IMR-90 (cell line): ENCODE measurements around the gene VPS35. TPM values are rescaled to one million over a fixed set of nuclear protein-coding genes. Genes with fewer than 3 reads are reported as not detected.

ENCODE experiments used
- ATAC-seq: fragments of 200-7000 bp; cut with Tn5 transposase; 2 replicates; pipeline ENCODE4 v1.9.1; 2020; ENCODE audit warnings: low read depth, mild to moderate bottlenecking, moderate library complexity
- BruUV-seq: library from RNA; stranded (reverse); fragments of 400-500 nt; replicated peaks from 2 replicates; lab custom pipeline; 2021; lab: Mats Ljungman, UMichigan
- CTCF ChIA-PET: fragments of 300-600 bp; formaldehyde crosslinking; extraction: SDS; loops from one replicate; lab custom pipeline; 2021; ENCODE audit warnings: antibody characterized with exemption; lab: Yijun Ruan, JAX
- POLR2A ChIA-PET: fragments of 300-600 bp; sonication (Branson Sonifier 250); formaldehyde crosslinking; loops from one replicate; lab custom pipeline; 2022; ENCODE audit warnings: antibody characterized with exemption; ENCODE audit not compliant: unreplicated experiment; lab: Charles Lee
- DNase-seq: peaks from one replicate; pipeline ENCODE4 v3.0.0; 2013
- H2AFZ ChIP-seq: replicated peaks from 2 replicates; pipeline ENCODE3; 2013; ENCODE audit warnings: low read length, mild to moderate bottlenecking; ENCODE audit not compliant: poor library complexity
- H2AK5ac ChIP-seq: 2 replicates; pipeline ENCODE4 v1.6.1; 2013; ENCODE audit warnings: low read depth, low read length, inconsistent platforms
- H2AK9ac ChIP-seq: replicated peaks from 2 replicates; pipeline ENCODE3; 2013; ENCODE audit warnings: mild to moderate bottlenecking, low read depth, low read length, moderate library complexity; ENCODE audit not compliant: poor library complexity
- H2BK120ac ChIP-seq: 2 replicates; pipeline ENCODE4 v1.6.1; 2013; ENCODE audit warnings: low read depth, low read length, inconsistent platforms
- H2BK15ac ChIP-seq: 3 replicates; pipeline ENCODE4 v1.6.1; 2013; ENCODE audit warnings: low read depth, low read length, inconsistent platforms
- H2BK20ac ChIP-seq: 2 replicates; pipeline ENCODE4 v1.6.1; 2013; ENCODE audit warnings: low read depth, mild to moderate bottlenecking, inconsistent platforms, low read length, moderate library complexity
- H2BK5ac ChIP-seq: 2 replicates; pipeline ENCODE4 v1.6.1; 2013; ENCODE audit warnings: mild to moderate bottlenecking, low read depth, low read length, inconsistent platforms; ENCODE audit not compliant: poor library complexity, severe bottlenecking
- H3K14ac ChIP-seq: replicated peaks from 2 replicates; pipeline ENCODE4 v1.6.1; 2013; ENCODE audit warnings: low read depth, low read length, inconsistent platforms
- H3K18ac ChIP-seq: 2 replicates; pipeline ENCODE4 v1.6.1; 2013; ENCODE audit warnings: low read depth, low read length, control low read depth
- H3K23ac ChIP-seq: 2 replicates; pipeline ENCODE4 v1.6.1; 2013; ENCODE audit warnings: low read depth, low read length, inconsistent platforms
- H3K27ac ChIP-seq: 2 replicates; pipeline ENCODE4 v1.5.1; 2013; ENCODE audit warnings: mild to moderate bottlenecking, control low read depth, low read length; ENCODE audit not compliant: insufficient read depth
- H3K27me3 ChIP-seq: 2 replicates; pipeline ENCODE4 v1.6.1; 2013; ENCODE audit warnings: low read length; ENCODE audit not compliant: control insufficient read depth, insufficient read depth
- H3K36me3 ChIP-seq: 2 replicates; pipeline ENCODE4 v1.6.1; 2013; ENCODE audit warnings: low read length, mixed read lengths; ENCODE audit not compliant: control insufficient read depth, insufficient read depth
- H3K4ac ChIP-seq: 2 replicates; pipeline ENCODE4 v1.6.1; 2013; ENCODE audit warnings: low read depth, low read length, inconsistent platforms
- H3K4me1 ChIP-seq: 2 replicates; pipeline ENCODE4 v1.6.1; 2013; ENCODE audit warnings: low read length, mixed read lengths; ENCODE audit not compliant: control insufficient read depth, insufficient read depth
- H3K4me2 ChIP-seq: 2 replicates; pipeline ENCODE4 v1.6.1; 2013; ENCODE audit warnings: low read depth, mild to moderate bottlenecking, control low read depth, low read length, moderate library complexity
- H3K4me3 ChIP-seq: 2 replicates; pipeline ENCODE4 v1.5.1; 2013; ENCODE audit warnings: low read depth, mild to moderate bottlenecking, control low read depth, low read length, moderate library complexity; ENCODE audit not compliant: insufficient read depth
- H3K56ac ChIP-seq: 2 replicates; pipeline ENCODE4 v1.6.1; 2013; ENCODE audit warnings: low read length, inconsistent platforms; ENCODE audit not compliant: insufficient read depth; ENCODE audit errors: extremely low read depth
- H3K79me1 ChIP-seq, 2 experiments: 2 replicates each; pipeline ENCODE4 v1.6.1; 2013; ENCODE audit warnings: low read length in 2 of 2, inconsistent platforms in 1 of 2, low read depth in 1 of 2
- H3K9ac ChIP-seq: 2 replicates; pipeline ENCODE4 v1.6.1; 2013; ENCODE audit warnings: low read depth, low read length, control low read depth
- H3K9me1 ChIP-seq: 2 replicates; pipeline ENCODE4 v1.6.1; 2013; ENCODE audit warnings: low read length, inconsistent platforms; ENCODE audit not compliant: insufficient read depth
- H3K9me3 ChIP-seq: 2 replicates; pipeline ENCODE4 v1.6.1; 2013; ENCODE audit warnings: low read length; ENCODE audit not compliant: control insufficient read depth, insufficient read depth
- H4K20me1 ChIP-seq: 2 replicates; pipeline ENCODE4 v1.6.1; 2013; ENCODE audit warnings: low read length, inconsistent platforms; ENCODE audit not compliant: insufficient read depth
- H4K5ac ChIP-seq: 2 replicates; pipeline ENCODE4 v1.6.1; 2013; ENCODE audit warnings: mild to moderate bottlenecking, low read depth, low read length, control low read depth
- H4K8ac ChIP-seq, 2 experiments: 2 replicates each; pipeline ENCODE4 v1.6.1; 2013; ENCODE audit warnings: low read depth in 2 of 2, low read length in 2 of 2, control low read depth in 1 of 2, inconsistent platforms in 1 of 2
- H4K91ac ChIP-seq: 2 replicates; pipeline ENCODE4 v1.6.1; 2013; ENCODE audit warnings: low read depth, low read length, inconsistent platforms; ENCODE audit not compliant: insufficient read depth
- CEBPB ChIP-seq: IDR thresholded peaks from 2 replicates; pipeline ENCODE4 v1.6.1; 2012; ENCODE audit warnings: low read depth, low read length, improper control_type of control experiment
- MAFK ChIP-seq: IDR thresholded peaks from 2 replicates; pipeline ENCODE4 v1.6.1; 2012; ENCODE audit warnings: low read depth, low read length, improper control_type of control experiment
- POLR2A ChIP-seq: IDR thresholded peaks from 2 replicates; pipeline ENCODE4 v1.6.1; 2012; ENCODE audit warnings: mild to moderate bottlenecking, low read depth, low read length
- RFX5 ChIP-seq: IDR thresholded peaks from 2 replicates; pipeline ENCODE4 v1.8.0; 2012; ENCODE audit warnings: low read depth, mild to moderate bottlenecking, low read length, moderate library complexity
- SMC3 ChIP-seq: fragments of 150-350 bp; IDR thresholded peaks from 2 replicates; pipeline ENCODE4 v1.6.1; 2016; ENCODE audit warnings: low read depth, mild to moderate bottlenecking, antibody characterized with exemption, low read length, moderate library complexity
- WGBS, 2 experiments: methylation state at CpG; one replicate each; pipeline versions ENCODE4 v1.1.5 to v1.1.7; 2013; ENCODE audit warnings: missing lambda C conversion rate in 2 of 2; ENCODE audit not compliant: insufficient read length in 1 of 2; ENCODE audit errors: extremely low coverage in 2 of 2; 5-methylcytosine and 5-hydroxymethylcytosine counted together
- dilution Hi-C: fragments of 300-500 bp; cut with HindIII; formaldehyde crosslinking; loops from one replicate; pipeline ENCODE4 v1.14.3; 2018; ENCODE audit warnings: low sequenced_read_pairs; ENCODE audit not compliant: unreplicated experiment
- in situ Hi-C: fragments of 300-500 bp; cut with MboI; formaldehyde crosslinking; loops from 3 replicates; pipeline ENCODE4 v1.14.3; 2019; ENCODE audit warnings: low sequenced_read_pairs, inconsistent platforms, mixed read lengths
- intact Hi-C: fragments of 100-400 bp; cut with micrococcal nuclease; formaldehyde crosslinking; loops from 2 replicates; pipeline ENCODE4 v1.10.0; 2022
- polyA plus RNA-seq, 3 experiments: library from polyadenylated mRNA; depleted of rRNA; stranded (reverse); fragments of >200 nt; gene quantifications; 2 replicates each; pipeline ENCODE4 v1.2.3, GENCODE V29; 2012; ENCODE audit warnings: low replicate concordance in 1 of 3
- total RNA-seq: library from RNA; depleted of rRNA; stranded (reverse); fragments of >200 nt; gene quantifications from 2 replicates; pipeline ENCODE4 v1.2.3, GENCODE V29; 2012
- TF ChIP-seq, protein P1 (sequence below): fragments of 150-350 bp; IDR thresholded peaks from 2 replicates; pipeline ENCODE4 v1.6.1; 2017; ENCODE audit warnings: mild to moderate bottlenecking, antibody characterized with exemption, low read length, low read depth
- TF ChIP-seq, protein P2 (sequence below): conservative IDR thresholded peaks from 2 replicates; pipeline ENCODE4 v1.5.1; 2012; ENCODE audit warnings: mild to moderate bottlenecking, low read depth, low read length, improper control_type of control experiment

The VPS35 gene
- total and polyA plus RNA-seq, 2 of the 4 experiments (the other 2 are of a cell fraction): 42.3 to 89.4 TPM

GRCh38 chr16:46686815-46687473 lies 2.0 kb downstream of the VPS35 start:
- no TSS peak for BruUV-seq
- dilution Hi-C loops: no loop called here
- intact Hi-C loops: no loop called here

More at GRCh38 chr16:46686815-46687473, 2.0 kb downstream of the VPS35 start:
- Histone ChIP-seq H2BK5ac (no peak overlapping the region), H2AK5ac (no peak overlapping the region), H3K27me3 (no peaks in the 10 kb centered on the region), H4K20me1 (peaks cover 55% of the 10 kb centered on the region), H3K9ac (no peak overlapping the region; the same call in 1 of the 2 replicates), H3K23ac (peak overlapping the region; percentile 59), H4K8ac (no peak overlapping the region), H3K56ac (no peak overlapping the region), H3K9me1 (peaks cover 5% of the 10 kb centered on the region), H4K91ac (no peak overlapping the region), H3K79me1 (peaks cover 22 to 60% of the 10 kb centered on the region in 2 experiments), H3K4me2 (peak overlapping the region; percentile 85), H3K36me3 (0 out of 2 replicates have a peak, but pooled peaks cover 2% of the 10 kb centered on the region), H3K18ac (no peak overlapping the region), H3K4ac (no peak overlapping the region), H3K4me3 (no peak overlapping the region), H3K4me1 (peaks cover 8% of the 10 kb centered on the region), H4K5ac (no peak overlapping the region), H2BK120ac (no peak overlapping the region), H2BK15ac (no peak overlapping the region), H2AFZ (no peak overlapping the region), H2BK20ac (no peak overlapping the region), H3K27ac (no peak overlapping the region), H3K14ac (no peak overlapping the region), H2AK9ac (no peak overlapping the region), H3K9me3 (no peaks in the 10 kb centered on the region)
- POLR2A ChIA-PET: no interaction called here
- CTCF ChIA-PET: interaction anchor here (1.9 kb wide), 1 partner anchor 13 kb away, joined by 9 read pairs; no protein-coding TSS in a partner anchor
- TF ChIP-seq SMC3: no peak
- TF ChIP-seq POLR2A: no peak
- TF ChIP-seq, protein P1, sequence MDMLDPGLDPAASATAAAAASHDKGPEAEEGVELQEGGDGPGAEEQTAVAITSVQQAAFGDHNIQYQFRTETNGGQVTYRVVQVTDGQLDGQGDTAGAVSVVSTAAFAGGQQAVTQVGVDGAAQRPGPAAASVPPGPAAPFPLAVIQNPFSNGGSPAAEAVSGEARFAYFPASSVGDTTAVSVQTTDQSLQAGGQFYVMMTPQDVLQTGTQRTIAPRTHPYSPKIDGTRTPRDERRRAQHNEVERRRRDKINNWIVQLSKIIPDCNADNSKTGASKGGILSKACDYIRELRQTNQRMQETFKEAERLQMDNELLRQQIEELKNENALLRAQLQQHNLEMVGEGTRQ: no peak
- TF ChIP-seq CEBPB: no peak
- TF ChIP-seq, protein P2, sequence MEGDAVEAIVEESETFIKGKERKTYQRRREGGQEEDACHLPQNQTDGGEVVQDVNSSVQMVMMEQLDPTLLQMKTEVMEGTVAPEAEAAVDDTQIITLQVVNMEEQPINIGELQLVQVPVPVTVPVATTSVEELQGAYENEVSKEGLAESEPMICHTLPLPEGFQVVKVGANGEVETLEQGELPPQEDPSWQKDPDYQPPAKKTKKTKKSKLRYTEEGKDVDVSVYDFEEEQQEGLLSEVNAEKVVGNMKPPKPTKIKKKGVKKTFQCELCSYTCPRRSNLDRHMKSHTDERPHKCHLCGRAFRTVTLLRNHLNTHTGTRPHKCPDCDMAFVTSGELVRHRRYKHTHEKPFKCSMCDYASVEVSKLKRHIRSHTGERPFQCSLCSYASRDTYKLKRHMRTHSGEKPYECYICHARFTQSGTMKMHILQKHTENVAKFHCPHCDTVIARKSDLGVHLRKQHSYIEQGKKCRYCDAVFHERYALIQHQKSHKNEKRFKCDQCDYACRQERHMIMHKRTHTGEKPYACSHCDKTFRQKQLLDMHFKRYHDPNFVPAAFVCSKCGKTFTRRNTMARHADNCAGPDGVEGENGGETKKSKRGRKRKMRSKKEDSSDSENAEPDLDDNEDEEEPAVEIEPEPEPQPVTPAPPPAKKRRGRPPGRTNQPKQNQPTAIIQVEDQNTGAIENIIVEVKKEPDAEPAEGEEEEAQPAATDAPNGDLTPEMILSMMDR: no peak
- TF ChIP-seq RFX5: no peak
- TF ChIP-seq MAFK: peak; percentile 78
- ATAC-seq (no peak), DNase-seq (no peak)
- in situ Hi-C loops: no loop called here
- WGBS, 2 experiments: no CpG with 5 or more reads among the region's 5 CpGs
